ENCODE data around the gene VWA8.
"Not testable (repeated sequence)": the region's sequence is repeated elsewhere in the genome, so short reads cannot be mapped to it uniquely, and the experiment has no call there.

The VWA8 gene

GRCh38 chr13:41608111-41608838 is 352.6 kb downstream of the VWA8 start:
- DNase-seq: no peak

GRCh38 chr13:41606646-41607045 is 354.3 kb downstream of the VWA8 start:
- DNase-seq: no peak

GRCh38 chr13:41605319-41606285 is 355.3 kb downstream of the VWA8 start:
- DNase-seq: no peak

GRCh38 chr13:41603917-41604316 is 357.0 kb downstream of the VWA8 start:
- DNase-seq: peak; percentile 21

- DNase-seq: no peak
These were observed 359.0 kb downstream of the VWA8 start for GRCh38 chr13:41601718-41602445.

- no peak for DNase-seq
These were observed 361.3 kb downstream of the VWA8 start for GRCh38 chr13:41599619-41600018.

GRCh38 chr13:41597348-41598041 is 363.4 kb downstream of the VWA8 start:
- DNase-seq: no peak

GRCh38 chr13:41596190-41596589 is 364.7 kb downstream of the VWA8 start:
- DNase-seq: no peak

- DNase-seq: no peak
These were observed 365.6 kb downstream of the VWA8 start for GRCh38 chr13:41595298-41595697.

- DNase-seq: no peak
These were observed 370.3 kb downstream of the VWA8 start for GRCh38 chr13:41590643-41591042.

- no peak for DNase-seq
These were observed 370.8 kb downstream of the VWA8 start for GRCh38 chr13:41590122-41590521.

GRCh38 chr13:41589434-41589833 is 371.5 kb downstream of the VWA8 start:
- no peak for DNase-seq

GRCh38 chr13:41588899-41589298 is 372.0 kb downstream of the VWA8 start:
- DNase-seq: no peak

- no peak for DNase-seq
These were observed 372.5 kb downstream of the VWA8 start for GRCh38 chr13:41588448-41588847.

- no peak for DNase-seq
These were observed 373.4 kb downstream of the VWA8 start for GRCh38 chr13:41587490-41587889.

GRCh38 chr13:41586216-41586615 is 374.7 kb downstream of the VWA8 start:
- DNase-seq: no peak

- no peak for DNase-seq
These were observed 378.9 kb downstream of the VWA8 start for GRCh38 chr13:41582027-41582463.

GRCh38 chr13:41580345-41580744 is 380.6 kb downstream of the VWA8 start:
- DNase-seq: no peak

GRCh38 chr13:41579881-41580280 is 381.0 kb downstream of the VWA8 start:
- DNase-seq: no peak

- DNase-seq: no peak
These were observed 381.7 kb downstream of the VWA8 start for GRCh38 chr13:41579168-41579567.

GRCh38 chr13:41578371-41578770 is 382.5 kb downstream of the VWA8 start:
- DNase-seq: no peak

- DNase-seq: no peak
These were observed 383.5 kb downstream of the VWA8 start for GRCh38 chr13:41577436-41577835.

- not testable (repeated sequence) for DNase-seq
These were observed 387.3 kb downstream of the VWA8 start for GRCh38 chr13:41573640-41574039.
